Body of pancreas (tissue), 4 donors: ENCODE results near the gene TRAK1.

ENCODE experiments used
- POLR2A ChIP-seq, 3 donors: fragments of 450-650 bp; IDR thresholded peaks; one replicate each; pipeline ENCODE4 v1.6.1; 2016; ENCODE audit warnings: antibody characterized with exemption in 3 of 3, mild to moderate bottlenecking in 2 of 3
- TF ChIP-seq, protein P1 (sequence below), 7 experiments: fragments of 450-650 bp in 4 of 7; fragments of 200-600 bp in 3 of 7; sonication (generic) in 3 of 7; IDR thresholded peaks; one replicate each; pipeline ENCODE4 v1.5.1; 2016 to 2019; ENCODE audit warnings: antibody characterized with exemption in 7 of 7

DNA sequence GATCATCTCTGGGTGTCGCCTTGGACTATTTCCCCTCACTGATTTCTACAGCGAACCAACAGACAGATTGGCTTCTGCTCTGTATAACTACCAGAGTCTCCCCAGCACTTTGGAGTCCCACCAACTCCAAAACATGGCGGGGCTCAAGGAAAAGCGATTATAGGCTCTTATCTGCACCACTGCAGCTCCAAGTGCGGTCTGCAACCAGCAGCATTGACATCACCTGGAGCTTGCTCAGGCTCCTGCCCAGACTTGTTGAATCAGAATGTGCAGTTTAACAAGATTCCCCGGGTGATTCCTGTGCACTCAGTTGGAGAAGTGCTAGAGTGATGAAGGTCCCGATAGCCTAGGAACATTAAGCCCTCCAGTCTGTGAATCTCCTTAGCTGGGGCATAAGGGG is 165.8 kb downstream of the TRAK1 start:
- no peak for TF ChIP-seq POLR2A (IDR thresholded peaks at IDR 0.05)
- TF ChIP-seq, protein P1, sequence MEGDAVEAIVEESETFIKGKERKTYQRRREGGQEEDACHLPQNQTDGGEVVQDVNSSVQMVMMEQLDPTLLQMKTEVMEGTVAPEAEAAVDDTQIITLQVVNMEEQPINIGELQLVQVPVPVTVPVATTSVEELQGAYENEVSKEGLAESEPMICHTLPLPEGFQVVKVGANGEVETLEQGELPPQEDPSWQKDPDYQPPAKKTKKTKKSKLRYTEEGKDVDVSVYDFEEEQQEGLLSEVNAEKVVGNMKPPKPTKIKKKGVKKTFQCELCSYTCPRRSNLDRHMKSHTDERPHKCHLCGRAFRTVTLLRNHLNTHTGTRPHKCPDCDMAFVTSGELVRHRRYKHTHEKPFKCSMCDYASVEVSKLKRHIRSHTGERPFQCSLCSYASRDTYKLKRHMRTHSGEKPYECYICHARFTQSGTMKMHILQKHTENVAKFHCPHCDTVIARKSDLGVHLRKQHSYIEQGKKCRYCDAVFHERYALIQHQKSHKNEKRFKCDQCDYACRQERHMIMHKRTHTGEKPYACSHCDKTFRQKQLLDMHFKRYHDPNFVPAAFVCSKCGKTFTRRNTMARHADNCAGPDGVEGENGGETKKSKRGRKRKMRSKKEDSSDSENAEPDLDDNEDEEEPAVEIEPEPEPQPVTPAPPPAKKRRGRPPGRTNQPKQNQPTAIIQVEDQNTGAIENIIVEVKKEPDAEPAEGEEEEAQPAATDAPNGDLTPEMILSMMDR (IDR thresholded peaks at IDR 0.05), result no peak
